ENCODE data around the gene CHST11. TPM values are rescaled to one million over a fixed set of nuclear protein-coding genes. Genes with fewer than 3 reads are reported as not detected.
A peak's percentile ranks its signal among the peaks of the same experiment; 100 is the strongest.

Gene CHST11
- total and polyA plus RNA-seq, 9 of the 15 experiments (the other 6 are each of a cell fraction or from before 2014, with no cell fraction given) = 2.3 to 38.7 (median 15.0) TPM

DNA sequence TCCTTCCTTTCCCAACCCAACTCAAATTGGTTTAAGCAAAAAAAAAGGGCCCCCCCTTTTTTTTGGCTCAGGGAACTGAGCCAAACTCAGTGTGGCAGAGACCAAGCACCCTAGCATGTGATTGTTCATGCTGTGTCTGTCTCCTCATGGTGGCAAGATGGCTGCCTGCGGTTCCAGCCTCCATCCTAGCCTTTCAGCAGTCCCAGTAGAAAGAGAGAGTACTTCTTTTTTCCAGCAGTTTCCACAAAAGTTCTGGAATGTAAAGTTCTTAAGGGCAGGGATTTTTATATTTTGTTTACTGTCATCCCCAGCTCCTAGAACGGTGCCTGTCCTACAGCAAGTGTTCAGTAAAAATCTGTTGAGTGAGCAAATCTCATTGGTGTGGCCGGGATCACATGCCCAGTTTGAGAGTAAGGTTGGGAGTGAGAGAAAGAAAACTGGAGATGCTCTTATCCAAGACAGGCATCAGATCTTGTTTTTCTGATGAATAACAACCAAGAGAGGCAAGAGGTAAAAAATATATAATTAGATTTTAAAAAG lies 22.4 kb downstream of the CHST11 start (continued):
- TF ChIP-seq, protein P1, sequence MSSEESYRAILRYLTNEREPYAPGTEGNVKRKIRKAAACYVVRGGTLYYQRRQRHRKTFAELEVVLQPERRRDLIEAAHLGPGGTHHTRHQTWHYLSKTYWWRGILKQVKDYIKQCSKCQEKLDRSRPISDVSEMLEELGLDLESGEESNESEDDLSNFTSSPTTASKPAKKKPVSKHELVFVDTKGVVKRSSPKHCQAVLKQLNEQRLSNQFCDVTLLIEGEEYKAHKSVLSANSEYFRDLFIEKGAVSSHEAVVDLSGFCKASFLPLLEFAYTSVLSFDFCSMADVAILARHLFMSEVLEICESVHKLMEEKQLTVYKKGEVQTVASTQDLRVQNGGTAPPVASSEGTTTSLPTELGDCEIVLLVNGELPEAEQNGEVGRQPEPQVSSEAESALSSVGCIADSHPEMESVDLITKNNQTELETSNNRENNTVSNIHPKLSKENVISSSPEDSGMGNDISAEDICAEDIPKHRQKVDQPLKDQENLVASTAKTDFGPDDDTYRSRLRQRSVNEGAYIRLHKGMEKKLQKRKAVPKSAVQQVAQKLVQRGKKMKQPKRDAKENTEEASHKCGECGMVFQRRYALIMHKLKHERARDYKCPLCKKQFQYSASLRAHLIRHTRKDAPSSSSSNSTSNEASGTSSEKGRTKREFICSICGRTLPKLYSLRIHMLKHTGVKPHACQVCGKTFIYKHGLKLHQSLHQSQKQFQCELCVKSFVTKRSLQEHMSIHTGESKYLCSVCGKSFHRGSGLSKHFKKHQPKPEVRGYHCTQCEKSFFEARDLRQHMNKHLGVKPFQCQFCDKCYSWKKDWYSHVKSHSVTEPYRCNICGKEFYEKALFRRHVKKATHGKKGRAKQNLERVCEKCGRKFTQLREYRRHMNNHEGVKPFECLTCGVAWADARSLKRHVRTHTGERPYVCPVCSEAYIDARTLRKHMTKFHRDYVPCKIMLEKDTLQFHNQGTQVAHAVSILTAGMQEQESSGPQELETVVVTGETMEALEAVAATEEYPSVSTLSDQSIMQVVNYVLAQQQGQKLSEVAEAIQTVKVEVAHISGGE (CRISPR knock-in tag; IDR thresholded peaks at IDR 0.05) = 0 out of 6 replicates have a peak, but pooled peaks of 1 of the 3 experiments have one; percentile 20
- TF ChIP-seq MYC (IDR thresholded peaks at IDR 0.05; ENCODE audit: low read depth, low read length) (0 out of 2 replicates have a peak, but pooled peaks have one; percentile 29), MYC (CRISPR knock-in tag; IDR thresholded peaks at IDR 0.05; ENCODE audit: borderline replicate concordance, low read depth) (no peak), MAFG (tag; conservative IDR thresholded peaks at IDR 0.05) (peak; percentile 74), C11orf30 (IDR thresholded peaks at IDR 0.05; ENCODE audit: low read depth) (peak; percentile 73), SMARCA4 (IDR thresholded peaks at IDR 0.05) (no peak), ZNF589 (CRISPR knock-in tag; IDR thresholded peaks at IDR 0.05; ENCODE audit: low read depth) (peak; percentile 34; the same call in 1 of the 2 replicates), ZNF311 (CRISPR knock-in tag; IDR thresholded peaks at IDR 0.05) (peak; percentile 71; the same call in 1 of the 2 replicates), ADNP (tag; IDR thresholded peaks at IDR 0.05) (peak; percentile 28; the same call in 1 of the 2 replicates), NR4A1 (CRISPR knock-in tag; IDR thresholded peaks at IDR 0.05) (no peak), NR4A1 (tag; IDR thresholded peaks at IDR 0.05) (peak; percentile 62; the same call in 1 of the 2 replicates), ZNF717 (CRISPR knock-in tag; IDR thresholded peaks at IDR 0.05) (no peak), ZEB2 (IDR thresholded peaks at IDR 0.05) (no peak), SMAD2 (IDR thresholded peaks at IDR 0.05; ENCODE audit: low read depth, low read length) (no peak), ZNF146 (CRISPR knock-in tag; IDR thresholded peaks at IDR 0.05; ENCODE audit: unreplicated experiment) (no peak)
- TF ChIP-seq, protein P2, sequence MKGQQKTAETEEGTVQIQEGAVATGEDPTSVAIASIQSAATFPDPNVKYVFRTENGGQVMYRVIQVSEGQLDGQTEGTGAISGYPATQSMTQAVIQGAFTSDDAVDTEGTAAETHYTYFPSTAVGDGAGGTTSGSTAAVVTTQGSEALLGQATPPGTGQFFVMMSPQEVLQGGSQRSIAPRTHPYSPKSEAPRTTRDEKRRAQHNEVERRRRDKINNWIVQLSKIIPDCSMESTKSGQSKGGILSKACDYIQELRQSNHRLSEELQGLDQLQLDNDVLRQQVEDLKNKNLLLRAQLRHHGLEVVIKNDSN (CRISPR knock-in tag; IDR thresholded peaks at IDR 0.05) = peak; percentile 74
- TF ChIP-seq, protein P3, sequence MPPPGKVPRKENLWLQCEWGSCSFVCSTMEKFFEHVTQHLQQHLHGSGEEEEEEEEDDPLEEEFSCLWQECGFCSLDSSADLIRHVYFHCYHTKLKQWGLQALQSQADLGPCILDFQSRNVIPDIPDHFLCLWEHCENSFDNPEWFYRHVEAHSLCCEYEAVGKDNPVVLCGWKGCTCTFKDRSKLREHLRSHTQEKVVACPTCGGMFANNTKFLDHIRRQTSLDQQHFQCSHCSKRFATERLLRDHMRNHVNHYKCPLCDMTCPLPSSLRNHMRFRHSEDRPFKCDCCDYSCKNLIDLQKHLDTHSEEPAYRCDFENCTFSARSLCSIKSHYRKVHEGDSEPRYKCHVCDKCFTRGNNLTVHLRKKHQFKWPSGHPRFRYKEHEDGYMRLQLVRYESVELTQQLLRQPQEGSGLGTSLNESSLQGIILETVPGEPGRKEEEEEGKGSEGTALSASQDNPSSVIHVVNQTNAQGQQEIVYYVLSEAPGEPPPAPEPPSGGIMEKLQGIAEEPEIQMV (tag; conservative IDR thresholded peaks at IDR 0.05; ENCODE audit: low read depth) = 0 out of 2 replicates have a peak, but pooled peaks have one; percentile 5
- TF ChIP-seq, protein P4, sequence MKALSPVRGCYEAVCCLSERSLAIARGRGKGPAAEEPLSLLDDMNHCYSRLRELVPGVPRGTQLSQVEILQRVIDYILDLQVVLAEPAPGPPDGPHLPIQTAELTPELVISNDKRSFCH (CRISPR knock-in tag; IDR thresholded peaks at IDR 0.05) = no peak
- TF ChIP-seq, protein P4 (tag; IDR thresholded peaks at IDR 0.05) = no peak
- TF ChIP-seq, protein P5, sequence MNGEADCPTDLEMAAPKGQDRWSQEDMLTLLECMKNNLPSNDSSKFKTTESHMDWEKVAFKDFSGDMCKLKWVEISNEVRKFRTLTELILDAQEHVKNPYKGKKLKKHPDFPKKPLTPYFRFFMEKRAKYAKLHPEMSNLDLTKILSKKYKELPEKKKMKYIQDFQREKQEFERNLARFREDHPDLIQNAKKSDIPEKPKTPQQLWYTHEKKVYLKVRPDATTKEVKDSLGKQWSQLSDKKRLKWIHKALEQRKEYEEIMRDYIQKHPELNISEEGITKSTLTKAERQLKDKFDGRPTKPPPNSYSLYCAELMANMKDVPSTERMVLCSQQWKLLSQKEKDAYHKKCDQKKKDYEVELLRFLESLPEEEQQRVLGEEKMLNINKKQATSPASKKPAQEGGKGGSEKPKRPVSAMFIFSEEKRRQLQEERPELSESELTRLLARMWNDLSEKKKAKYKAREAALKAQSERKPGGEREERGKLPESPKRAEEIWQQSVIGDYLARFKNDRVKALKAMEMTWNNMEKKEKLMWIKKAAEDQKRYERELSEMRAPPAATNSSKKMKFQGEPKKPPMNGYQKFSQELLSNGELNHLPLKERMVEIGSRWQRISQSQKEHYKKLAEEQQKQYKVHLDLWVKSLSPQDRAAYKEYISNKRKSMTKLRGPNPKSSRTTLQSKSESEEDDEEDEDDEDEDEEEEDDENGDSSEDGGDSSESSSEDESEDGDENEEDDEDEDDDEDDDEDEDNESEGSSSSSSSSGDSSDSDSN (IDR thresholded peaks at IDR 0.05; ENCODE audit: borderline replicate concordance in 1 of 2, low read depth in 2 of 2, low read length in 2 of 2) = no peak
